K562 (cell line): ENCODE measurements around the gene CRAT. TPM values are rescaled to one million over a fixed set of nuclear protein-coding genes. Genes with fewer than 3 reads are reported as not detected.

Experiments used
- C11orf30 ChIP-seq: fragments of 450-650 bp; IDR thresholded peaks from 2 replicates; pipeline ENCODE4 v1.6.1; 2016; ENCODE audit warnings: low read depth, mild to moderate bottlenecking
- NCOA6 ChIP-seq: fragments of 450-650 bp; IDR thresholded peaks from 2 replicates; pipeline ENCODE4 v1.6.1; 2017; ENCODE audit warnings: mild to moderate bottlenecking
- SAP30 ChIP-seq: fragments of 200-600 bp; sonication (generic); IDR thresholded peaks from 2 replicates; pipeline ENCODE4 v1.6.1; 2012; ENCODE audit warnings: borderline replicate concordance, low read depth, mild to moderate bottlenecking, moderate library complexity, low read length, control low read depth, inconsistent platforms; ENCODE audit not compliant: insufficient read depth, poor library complexity, severe bottlenecking
- SMAD3 ChIP-seq: fragments of 450-650 bp; formaldehyde crosslinking; conservative IDR thresholded peaks from 2 replicates; pipeline ENCODE4 v1.4.0; 2020; ENCODE audit warnings: mild to moderate bottlenecking
- SPI1 ChIP-seq: IDR thresholded peaks from 2 replicates; pipeline ENCODE4 v1.6.1; 2011; ENCODE audit warnings: low read depth, low read length, control low read depth, borderline replicate concordance
- STAT5B ChIP-seq: fragments of 250-450 bp; sonication (Bioruptor Pico); IDR thresholded peaks from 2 replicates; pipeline ENCODE4 v1.8.0; 2021; ENCODE audit warnings: mild to moderate bottlenecking, inconsistent platforms
- ZFP1 ChIP-seq: fragments of 450-650 bp; formaldehyde crosslinking; IDR thresholded peaks from 2 replicates; pipeline ENCODE4 v1.4.0; 2020; ENCODE audit warnings: mild to moderate bottlenecking, mixed read lengths
- polyA plus RNA-seq, 8 experiments: library from polyadenylated mRNA; depleted of rRNA in 4 of 8; stranded (reverse) in 5 of 8; unstranded in 3 of 8; fragments of >200 nt; fragmentation: Nextera tagmentation in 2 of 8; fragmentation: Illumina TruSeq in 1 of 8; extraction: Ambion mirVana in 2 of 8; extraction: Trizol in 1 of 8; gene quantifications; 2 replicates each; pipeline versions ENCODE4 v1.2.1 to v1.2.3, GENCODE V29; 2011 to 2014; ENCODE audit warnings: inconsistent platforms in 1 of 8, missing spikeins in 1 of 8
- total RNA-seq, 7 experiments: library from RNA; depleted of rRNA in 6 of 7; stranded (reverse); fragments of >200 nt in 6 of 7; fragmentation: Illumina TruSeq in 2 of 7; extraction: Trizol in 2 of 7; gene quantifications; 2 replicates each; pipeline versions ENCODE4 v1.2.1 to v1.2.3, GENCODE V29; 2011 to 2021; ENCODE audit warnings: low replicate concordance in 1 of 7
- TF ChIP-seq, protein P1 (sequence below), 2 experiments: fragments of 200-800 bp in 1 of 2; sonication (Bioruptor generic) in 1 of 2; sonication (generic) in 1 of 2; formaldehyde crosslinking in 1 of 2; IDR thresholded peaks in 1 of 2; conservative IDR thresholded peaks in 1 of 2; 2 replicates each; pipeline versions ENCODE4 v1.5.0 to v1.6.1; 2016 to 2020; ENCODE audit warnings: missing compliant biosample characterization in 1 of 2, missing genetic modification characterization in 1 of 2, missing genetic modification reagents in 1 of 2
- TF ChIP-seq, protein P2 (sequence below), 2 experiments: fragments of 450-650 bp; formaldehyde crosslinking in 1 of 2; IDR thresholded peaks; 2 replicates each; pipeline versions ENCODE4 v1.4.0 to v1.6.1; 2014 to 2020; ENCODE audit warnings: mild to moderate bottlenecking in 2 of 2, borderline replicate concordance in 1 of 2, low read depth in 1 of 2
- TF ChIP-seq, protein P3 (sequence below): sonication (generic); formaldehyde crosslinking; IDR thresholded peaks from 2 replicates; pipeline ENCODE4 v1.8.0; 2022; ENCODE audit warnings: mild to moderate bottlenecking, missing genetic modification reagents
- TF ChIP-seq, protein P4 (sequence below): fragments of 450-650 bp; IDR thresholded peaks from 2 replicates; pipeline ENCODE4 v1.6.1; 2018; ENCODE audit warnings: mild to moderate bottlenecking, low read depth; ENCODE audit not compliant: partially characterized antibody

The CRAT gene
- total and polyA plus RNA-seq, 9 of the 15 experiments (the other 6 are each of a cell fraction or from before 2014, with no cell fraction given) = 0.20 to 13.8 (median 5.4) TPM

DNA sequence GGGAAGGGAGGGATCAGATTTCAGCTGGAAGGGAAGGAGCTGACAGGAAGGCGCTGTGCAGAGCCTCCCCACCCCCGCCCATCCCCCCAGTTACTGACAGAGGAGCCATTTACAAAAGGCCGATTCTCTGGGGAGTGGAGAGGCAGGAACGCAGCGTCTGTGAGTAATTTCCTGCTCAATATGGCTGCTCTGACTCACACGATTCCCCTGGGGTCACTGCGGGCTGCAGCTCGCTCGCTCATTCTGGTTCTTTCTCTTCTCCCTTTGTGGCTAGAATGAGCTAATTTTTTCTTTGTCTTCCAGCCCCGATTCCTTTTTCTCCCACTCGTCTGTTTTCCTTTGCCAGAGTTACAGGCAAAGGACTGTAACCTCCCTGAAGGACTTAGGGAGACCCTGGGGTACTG is 29.4 kb upstream of the CRAT start (continued):
- no peak for TF ChIP-seq NCOA6
- TF ChIP-seq, protein P1, sequence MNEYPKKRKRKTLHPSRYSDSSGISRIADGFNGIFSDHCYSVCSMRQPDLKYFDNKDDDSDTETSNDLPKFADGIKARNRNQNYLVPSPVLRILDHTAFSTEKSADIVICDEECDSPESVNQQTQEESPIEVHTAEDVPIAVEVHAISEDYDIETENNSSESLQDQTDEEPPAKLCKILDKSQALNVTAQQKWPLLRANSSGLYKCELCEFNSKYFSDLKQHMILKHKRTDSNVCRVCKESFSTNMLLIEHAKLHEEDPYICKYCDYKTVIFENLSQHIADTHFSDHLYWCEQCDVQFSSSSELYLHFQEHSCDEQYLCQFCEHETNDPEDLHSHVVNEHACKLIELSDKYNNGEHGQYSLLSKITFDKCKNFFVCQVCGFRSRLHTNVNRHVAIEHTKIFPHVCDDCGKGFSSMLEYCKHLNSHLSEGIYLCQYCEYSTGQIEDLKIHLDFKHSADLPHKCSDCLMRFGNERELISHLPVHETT (CRISPR knock-in tag; conservative IDR thresholded peaks at IDR 0.05 in 1 of 2, IDR thresholded peaks at IDR 0.05 in 1 of 2) = no peak; a peak in 1 of 4 replicates
- no peak for TF ChIP-seq SMAD3 (CRISPR knock-in tag)
- TF ChIP-seq, protein P2, sequence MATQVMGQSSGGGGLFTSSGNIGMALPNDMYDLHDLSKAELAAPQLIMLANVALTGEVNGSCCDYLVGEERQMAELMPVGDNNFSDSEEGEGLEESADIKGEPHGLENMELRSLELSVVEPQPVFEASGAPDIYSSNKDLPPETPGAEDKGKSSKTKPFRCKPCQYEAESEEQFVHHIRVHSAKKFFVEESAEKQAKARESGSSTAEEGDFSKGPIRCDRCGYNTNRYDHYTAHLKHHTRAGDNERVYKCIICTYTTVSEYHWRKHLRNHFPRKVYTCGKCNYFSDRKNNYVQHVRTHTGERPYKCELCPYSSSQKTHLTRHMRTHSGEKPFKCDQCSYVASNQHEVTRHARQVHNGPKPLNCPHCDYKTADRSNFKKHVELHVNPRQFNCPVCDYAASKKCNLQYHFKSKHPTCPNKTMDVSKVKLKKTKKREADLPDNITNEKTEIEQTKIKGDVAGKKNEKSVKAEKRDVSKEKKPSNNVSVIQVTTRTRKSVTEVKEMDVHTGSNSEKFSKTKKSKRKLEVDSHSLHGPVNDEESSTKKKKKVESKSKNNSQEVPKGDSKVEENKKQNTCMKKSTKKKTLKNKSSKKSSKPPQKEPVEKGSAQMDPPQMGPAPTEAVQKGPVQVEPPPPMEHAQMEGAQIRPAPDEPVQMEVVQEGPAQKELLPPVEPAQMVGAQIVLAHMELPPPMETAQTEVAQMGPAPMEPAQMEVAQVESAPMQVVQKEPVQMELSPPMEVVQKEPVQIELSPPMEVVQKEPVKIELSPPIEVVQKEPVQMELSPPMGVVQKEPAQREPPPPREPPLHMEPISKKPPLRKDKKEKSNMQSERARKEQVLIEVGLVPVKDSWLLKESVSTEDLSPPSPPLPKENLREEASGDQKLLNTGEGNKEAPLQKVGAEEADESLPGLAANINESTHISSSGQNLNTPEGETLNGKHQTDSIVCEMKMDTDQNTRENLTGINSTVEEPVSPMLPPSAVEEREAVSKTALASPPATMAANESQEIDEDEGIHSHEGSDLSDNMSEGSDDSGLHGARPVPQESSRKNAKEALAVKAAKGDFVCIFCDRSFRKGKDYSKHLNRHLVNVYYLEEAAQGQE (IDR thresholded peaks at IDR 0.05; ENCODE audit: borderline replicate concordance) = peak; percentile 18; the same call in 1 of the 2 replicates
- TF ChIP-seq, protein P2 (CRISPR knock-in tag; IDR thresholded peaks at IDR 0.05; ENCODE audit: low read depth) = no peak
- TF ChIP-seq STAT5B = no peak
- TF ChIP-seq, protein P3, sequence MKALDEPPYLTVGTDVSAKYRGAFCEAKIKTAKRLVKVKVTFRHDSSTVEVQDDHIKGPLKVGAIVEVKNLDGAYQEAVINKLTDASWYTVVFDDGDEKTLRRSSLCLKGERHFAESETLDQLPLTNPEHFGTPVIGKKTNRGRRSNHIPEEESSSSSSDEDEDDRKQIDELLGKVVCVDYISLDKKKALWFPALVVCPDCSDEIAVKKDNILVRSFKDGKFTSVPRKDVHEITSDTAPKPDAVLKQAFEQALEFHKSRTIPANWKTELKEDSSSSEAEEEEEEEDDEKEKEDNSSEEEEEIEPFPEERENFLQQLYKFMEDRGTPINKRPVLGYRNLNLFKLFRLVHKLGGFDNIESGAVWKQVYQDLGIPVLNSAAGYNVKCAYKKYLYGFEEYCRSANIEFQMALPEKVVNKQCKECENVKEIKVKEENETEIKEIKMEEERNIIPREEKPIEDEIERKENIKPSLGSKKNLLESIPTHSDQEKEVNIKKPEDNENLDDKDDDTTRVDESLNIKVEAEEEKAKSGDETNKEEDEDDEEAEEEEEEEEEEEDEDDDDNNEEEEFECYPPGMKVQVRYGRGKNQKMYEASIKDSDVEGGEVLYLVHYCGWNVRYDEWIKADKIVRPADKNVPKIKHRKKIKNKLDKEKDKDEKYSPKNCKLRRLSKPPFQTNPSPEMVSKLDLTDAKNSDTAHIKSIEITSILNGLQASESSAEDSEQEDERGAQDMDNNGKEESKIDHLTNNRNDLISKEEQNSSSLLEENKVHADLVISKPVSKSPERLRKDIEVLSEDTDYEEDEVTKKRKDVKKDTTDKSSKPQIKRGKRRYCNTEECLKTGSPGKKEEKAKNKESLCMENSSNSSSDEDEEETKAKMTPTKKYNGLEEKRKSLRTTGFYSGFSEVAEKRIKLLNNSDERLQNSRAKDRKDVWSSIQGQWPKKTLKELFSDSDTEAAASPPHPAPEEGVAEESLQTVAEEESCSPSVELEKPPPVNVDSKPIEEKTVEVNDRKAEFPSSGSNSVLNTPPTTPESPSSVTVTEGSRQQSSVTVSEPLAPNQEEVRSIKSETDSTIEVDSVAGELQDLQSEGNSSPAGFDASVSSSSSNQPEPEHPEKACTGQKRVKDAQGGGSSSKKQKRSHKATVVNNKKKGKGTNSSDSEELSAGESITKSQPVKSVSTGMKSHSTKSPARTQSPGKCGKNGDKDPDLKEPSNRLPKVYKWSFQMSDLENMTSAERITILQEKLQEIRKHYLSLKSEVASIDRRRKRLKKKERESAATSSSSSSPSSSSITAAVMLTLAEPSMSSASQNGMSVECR (CRISPR knock-in tag) = no peak
- TF ChIP-seq, protein P4, sequence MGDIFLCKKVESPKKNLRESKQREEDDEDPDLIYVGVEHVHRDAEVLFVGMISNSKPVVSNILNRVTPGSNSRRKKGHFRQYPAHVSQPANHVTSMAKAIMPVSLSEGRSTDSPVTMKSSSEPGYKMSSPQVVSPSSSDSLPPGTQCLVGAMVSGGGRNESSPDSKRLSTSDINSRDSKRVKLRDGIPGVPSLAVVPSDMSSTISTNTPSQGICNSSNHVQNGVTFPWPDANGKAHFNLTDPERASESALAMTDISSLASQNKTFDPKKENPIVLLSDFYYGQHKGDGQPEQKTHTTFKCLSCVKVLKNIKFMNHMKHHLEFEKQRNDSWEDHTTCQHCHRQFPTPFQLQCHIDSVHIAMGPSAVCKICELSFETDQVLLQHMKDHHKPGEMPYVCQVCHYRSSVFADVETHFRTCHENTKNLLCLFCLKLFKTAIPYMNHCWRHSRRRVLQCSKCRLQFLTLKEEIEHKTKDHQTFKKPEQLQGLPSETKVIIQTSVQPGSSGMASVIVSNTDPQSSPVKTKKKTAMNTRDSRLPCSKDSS = no peak
- TF ChIP-seq SPI1 = no peak
- no peak for TF ChIP-seq C11orf30
- no peak for TF ChIP-seq SAP30
- no peak for TF ChIP-seq ZFP1
